ENCODE measurements around the gene SMTNL2. TPM values are rescaled to one million over a fixed set of nuclear protein-coding genes. Genes with fewer than 3 reads are reported as not detected.

The SMTNL2 gene
- polyA plus RNA-seq (2012; rRNA removed) = not detected in 2 replicates
- polyA plus RNA-seq (2012; cell fraction: cytosol; rRNA removed) = not detected in 2 replicates
- polyA plus RNA-seq (2012; cell fraction: nucleus; rRNA removed) = not detected in 2 replicates

GRCh38 chr17:4584101-4584916 lies at the start of gene SMTNL2:
Gene SMTNL2 (plus strand): TSS chr17:4584529. CDS start chr17:4584606, 77 bp downstream.
- Histone ChIP-seq H3K9me2 (no peaks in the 10 kb centered on the region), H3K79me2 (ENCODE audit: insufficient read depth) (no peaks in the 10 kb centered on the region), H3K4me1 (ENCODE audit: control insufficient read depth in 1 of 2, insufficient read depth in 2 of 2, low read depth in 1 of 2, low read length in 1 of 2) (peaks cover 0 to 27% of the 10 kb centered on the region in 2 experiments; a peak in 1 of 4 replicates), H3K36me3 (replicated peaks in 1 of 2; ENCODE audit: control insufficient read depth in 1 of 2, insufficient read depth in 2 of 2, low read length in 1 of 2) (no peaks in the 10 kb centered on the region), H3K9me3 (no peaks in the 10 kb centered on the region), H4K20me1 (ENCODE audit: insufficient read depth) (no peaks in the 10 kb centered on the region), H3K27ac (ENCODE audit: low read depth in 2 of 2, low read length in 1 of 2) (no peak within 1 kb of the TSS), H3K9ac (no peak within 1 kb of the TSS), H3K27me3 (ENCODE audit: insufficient read depth) (peaks cover 61% of the 10 kb centered on the region), H3F3A (replicated peaks; ENCODE audit: insufficient read depth) (no peaks in the 10 kb centered on the region), H2AFZ (ENCODE audit: low read depth) (no peak within 1 kb of the TSS), H3K4me2 (peak within 1 kb of the TSS; percentile 57; the same call in 1 of the 2 replicates), H3K4me3 (ENCODE audit: low read depth in 2 of 2, low read length in 1 of 2) (no peak within 1 kb of the TSS)
- ChIA-PET POLR2A (no interaction called here), CTCF (interaction anchor here (1.0 to 6.8 kb wide), 9 partner anchors 8 to 91 kb away, joined by 3 to 74 read pairs (median 6); no protein-coding TSS in a partner anchor)
- WGBS (ENCODE audit: low lambda C conversion rate) = 4% methylated on average over 20 of the region's 100 CpGs
- TF ChIP-seq ELF1 (IDR thresholded peaks at IDR 0.05) = no peak
- no peak for TF ChIP-seq POLR2AphosphoS5 (IDR thresholded peaks at IDR 0.05; ENCODE audit: low read depth, low read length)
- TF ChIP-seq RFX5 (IDR thresholded peaks at IDR 0.05; ENCODE audit: low read length) = no peak
- TF ChIP-seq SMC3 (IDR thresholded peaks at IDR 0.05; ENCODE audit: low read depth, low read length) = no peak
- TF ChIP-seq TCF12 (IDR thresholded peaks at IDR 0.05) = no peak
- TF ChIP-seq EP300 (IDR thresholded peaks at IDR 0.05; ENCODE audit: borderline replicate concordance in 1 of 2, low read depth in 1 of 2, low read length in 1 of 2) = no peak
- DNase-seq = peak; percentile 64

- Histone ChIP-seq H3K36me3 (replicated peaks in 1 of 2; ENCODE audit: control insufficient read depth in 1 of 2, insufficient read depth in 2 of 2, low read length in 1 of 2) (peaks cover 3 to 22% of the 10 kb centered on the region in 2 experiments), H4K20me1 (ENCODE audit: insufficient read depth) (no peaks in the 10 kb centered on the region), H3K27me3 (ENCODE audit: insufficient read depth) (no peaks in the 10 kb centered on the region), H3K79me2 (ENCODE audit: insufficient read depth) (no peaks in the 10 kb centered on the region), H3K4me1 (ENCODE audit: control insufficient read depth in 1 of 2, insufficient read depth in 2 of 2, low read depth in 1 of 2, low read length in 1 of 2) (peaks cover 0 to 31% of the 10 kb centered on the region in 2 experiments; a peak in 1 of 4 replicates), H3K9ac (no peak overlapping the region), H3F3A (replicated peaks; ENCODE audit: insufficient read depth) (no peaks in the 10 kb centered on the region), H3K27ac (ENCODE audit: low read depth in 2 of 2, low read length in 1 of 2) (peak overlapping the region in 1 of 2 experiments; percentile 80; a peak in 2 of 4 replicates), H2AFZ (ENCODE audit: low read depth) (no peak overlapping the region), H3K4me3 (ENCODE audit: low read depth in 2 of 2, low read length in 1 of 2) (no peak overlapping the region), H3K9me2 (no peaks in the 10 kb centered on the region), H3K9me3 (no peaks in the 10 kb centered on the region), H3K4me2 (no peak overlapping the region)
- TF ChIP-seq POLR2AphosphoS5 (IDR thresholded peaks at IDR 0.05; ENCODE audit: low read depth, low read length) (0 out of 2 replicates have a peak, but pooled peaks have one; percentile 11), SIN3A (IDR thresholded peaks at IDR 0.05; ENCODE audit: borderline replicate concordance, low read depth, low read length) (no peak)
- ChIA-PET CTCF (interaction anchor here (1.0 to 2.0 kb wide), 4 partner anchors 9 to 114 kb away, joined by 3 to 6 read pairs (median 4); no protein-coding TSS in a partner anchor), POLR2A (interaction anchor here (1.4 kb wide), 1 partner anchor 9 kb away, joined by 4 read pairs; no protein-coding TSS in a partner anchor)
- DNase-seq = no peak
- 76% methylated on average over 5 of the region's 27 CpGs for WGBS (ENCODE audit: low lambda C conversion rate)
Measured at GRCh38 chr17:4534928-4535666, 49.2 kb upstream of the SMTNL2 start.

Data from SK-N-SH (cell line).